Testis (tissue), 3 donors: ENCODE measurements around the gene PLB1. TPM values are rescaled to one million over a fixed set of nuclear protein-coding genes. Genes with fewer than 3 reads are reported as not detected.

Experiments used
- DNase-seq: peaks from one replicate; pipeline ENCODE4 v3.0.0-alpha.2; 2019
- H3K27ac ChIP-seq, 2 donors: fragments of 200-600 bp; sonication (generic); one replicate each; pipeline ENCODE4 v1.5.1; 2019
- H3K27me3 ChIP-seq: fragments of 200-600 bp; sonication (generic); one replicate; pipeline ENCODE4 v1.5.1; 2019
- H3K36me3 ChIP-seq: fragments of 200-600 bp; sonication (generic); one replicate; pipeline ENCODE4 v1.5.1; 2017; ENCODE audit warnings: low read depth; ENCODE audit errors: missing control alignments
- H3K4me1 ChIP-seq: fragments of 200-600 bp; sonication (generic); one replicate; pipeline ENCODE4 v1.5.1; 2019
- H3K4me3 ChIP-seq, 2 donors: fragments of 200-600 bp; sonication (generic); one replicate each; pipeline ENCODE4 v1.5.1; 2017 to 2019
- H3K9me3 ChIP-seq: fragments of 200-600 bp; sonication (generic); one replicate; pipeline ENCODE4 v1.5.1; 2017
- CTCF ChIP-seq, 3 experiments: fragments of 450-650 bp in 2 of 3; fragments of 200-600 bp in 1 of 3; sonication (generic) in 1 of 3; IDR thresholded peaks; one replicate each; pipeline ENCODE4 v1.5.1; 2016 to 2019; ENCODE audit warnings: antibody characterized with exemption in 3 of 3, mild to moderate bottlenecking in 2 of 3, moderate library complexity in 1 of 3
- POLR2A ChIP-seq: fragments of 450-650 bp; IDR thresholded peaks from one replicate; pipeline ENCODE4 v1.6.1; 2017; ENCODE audit warnings: antibody characterized with exemption, mild to moderate bottlenecking, moderate library complexity
- WGBS, 2 donors: methylation state at CpG; one replicate each; pipeline ENCODE4 v1.1.5; 2018; 5-methylcytosine and 5-hydroxymethylcytosine counted together
- intact Hi-C: fragments of 100-400 bp; cut with DNase I; formaldehyde crosslinking; loops from one replicate; pipeline ENCODE4 v1.15.1; 2023; ENCODE audit warnings: low total_unique reads
- polyA plus RNA-seq: library from polyadenylated mRNA; stranded (reverse); fragments of 350-450 nt; fragmentation: Illumina TruSeq; extraction: RNeasy Lipid Tissue Mini Kit (QIAGEN cat#74804); gene quantifications from one replicate; pipeline ENCODE4 v1.2.3, GENCODE V29; 2014; ENCODE audit warnings: low read depth, low replicate concordance; ENCODE audit not compliant: insufficient read depth
- total RNA-seq, 2 donors: library from RNA; depleted of rRNA; stranded (reverse); fragments of >200 nt; gene quantifications; one replicate each; pipeline ENCODE4 v1.2.3, GENCODE V29; 2016

PLB1 gene
- total and polyA plus RNA-seq, 3 donors from 2014 or later, result 7.6 to 10.9 (median 10.4) TPM

GRCh38 chr2:28659127-28659526, 163.3 kb downstream of the PLB1 start:
- H3K27ac ChIP-seq, result no peak overlapping the region
- intact Hi-C loops, result no loop called here

DNA sequence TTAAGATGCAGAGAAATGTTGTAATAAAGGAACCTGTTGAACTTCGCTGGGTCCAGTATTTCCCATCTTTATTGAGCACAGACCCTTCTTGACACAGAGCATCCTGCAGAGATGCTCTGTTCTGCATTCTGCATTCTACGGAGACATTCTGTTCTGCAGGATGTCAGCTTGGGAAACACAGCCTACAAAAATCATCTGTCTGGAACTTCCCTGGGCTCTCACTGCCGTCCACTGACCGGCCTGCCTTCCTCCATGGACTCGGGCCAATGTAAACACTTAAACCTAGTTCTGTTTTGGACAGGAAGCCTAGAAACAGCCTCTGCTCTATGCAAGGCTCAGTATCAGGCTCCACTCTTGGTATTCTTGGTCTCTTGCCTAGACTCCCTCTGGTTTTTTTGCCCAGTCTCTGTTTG, 165.7 kb downstream of the PLB1 start:
- peak; percentile 77 for DNase-seq
- intact Hi-C loops, result loop anchor here (5.0 kb wide), 1 partner anchor 91 kb away; the partner anchor contains the start of gene PPP1CB
- no peak for TF ChIP-seq POLR2A
- TF ChIP-seq CTCF (IDR thresholded peaks at IDR 0.05), result no peak
- Histone ChIP-seq H3K36me3 (no peaks in the 10 kb centered on the region), H3K4me1 (peaks cover 44% of the 10 kb centered on the region), H3K27me3 (no peaks in the 10 kb centered on the region), H3K4me3 (no peak overlapping the region), H3K9me3 (no peaks in the 10 kb centered on the region), H3K27ac (peak overlapping the region; percentile 70 to 84)
- WGBS, 2 donors, result 28 to 42% methylated on average over 5 of the region's 5 CpGs

More at GRCh38 chr2:28659127-28659526, 163.3 kb downstream of the PLB1 start:
- no peak overlapping the region for H3K4me3 ChIP-seq
- TF ChIP-seq CTCF (IDR thresholded peaks at IDR 0.05) (no peak), POLR2A (no peak)
- no peaks in the 10 kb centered on the region for H3K9me3 ChIP-seq
- H3K4me1 ChIP-seq, result peaks cover 31% of the 10 kb centered on the region
- DNase-seq, result no peak
- no peaks in the 10 kb centered on the region for H3K36me3 ChIP-seq
- H3K27me3 ChIP-seq, result no peaks in the 10 kb centered on the region

- Histone ChIP-seq H3K27me3 (no peaks in the 10 kb centered on the region), H3K4me3 (no peak overlapping the region), H3K9me3 (no peaks in the 10 kb centered on the region), H3K36me3 (no peaks in the 10 kb centered on the region), H3K4me1 (peaks cover 44% of the 10 kb centered on the region), H3K27ac (peak overlapping the region; percentile 70 to 84)
- peak; percentile 82 for DNase-seq
- 48 to 67% methylated on average over 1 of the region's 1 CpG for WGBS, 2 donors
- TF ChIP-seq CTCF (IDR thresholded peaks at IDR 0.05) (no peak), POLR2A (no peak)
- intact Hi-C loops, result loop anchor here (5.0 kb wide), 1 partner anchor 90 kb away; the partner anchor contains the start of gene PPP1CB
Observed at GRCh38 chr2:28662044-28662443, 166.2 kb downstream of the PLB1 start.

DNA sequence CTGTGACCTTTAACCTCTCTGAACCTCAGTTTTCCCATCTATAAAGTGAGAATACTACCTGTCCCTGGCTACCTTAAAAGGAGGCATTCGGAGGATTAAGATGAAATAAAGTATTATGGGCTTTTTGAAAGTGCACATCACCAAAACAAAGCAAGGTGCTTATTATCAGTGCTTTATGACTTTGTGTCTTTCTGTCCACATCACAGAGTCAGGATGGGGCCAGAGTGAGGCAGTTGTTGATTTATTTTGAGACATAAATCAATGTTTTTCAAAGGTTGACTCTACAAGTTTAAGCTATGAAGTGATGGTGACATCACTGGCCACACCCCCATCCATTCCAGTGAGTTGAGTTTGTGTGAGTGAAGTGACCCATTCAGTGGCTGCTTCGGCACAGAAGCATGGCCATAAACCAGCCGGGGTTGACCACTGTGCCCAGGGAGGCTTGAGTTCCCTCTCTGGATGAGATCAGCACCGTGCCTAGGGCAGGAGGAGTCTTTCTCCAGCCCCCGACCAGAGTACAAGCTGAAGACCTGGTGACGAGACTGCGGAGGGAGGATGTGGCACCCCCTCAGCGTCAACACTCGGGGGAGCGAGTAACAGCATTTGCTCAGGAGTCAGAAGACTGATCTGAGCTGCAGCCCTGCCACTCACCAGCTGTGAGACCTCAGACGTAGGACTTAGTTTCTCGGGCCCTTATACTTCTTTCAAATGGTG, 166.8 kb downstream of the PLB1 start:
- intact Hi-C loops, result loop anchor here (5.0 kb wide), 1 partner anchor 90 kb away; the partner anchor contains the start of gene PPP1CB
- Histone ChIP-seq H3K36me3 (no peaks in the 10 kb centered on the region), H3K4me3 (no peak overlapping the region), H3K27me3 (no peaks in the 10 kb centered on the region), H3K4me1 (peaks cover 44% of the 10 kb centered on the region), H3K27ac (peak overlapping the region; percentile 70 to 84), H3K9me3 (no peaks in the 10 kb centered on the region)
- 75 to 82% methylated on average over 7 to 12 of the region's 12 CpGs for WGBS, 2 donors
- peak; percentile 71 for DNase-seq
- TF ChIP-seq CTCF (IDR thresholded peaks at IDR 0.05), result no peak
- TF ChIP-seq POLR2A, result no peak
